H1 (cell line): ENCODE measurements around the gene SLC35B2. TPM values are rescaled to one million over a fixed set of nuclear protein-coding genes. Genes with fewer than 3 reads are reported as not detected.
A peak's percentile ranks its signal among the peaks of the same experiment; 100 is the strongest.

ENCODE experiments used
- ASH2L ChIP-seq: fragments of 200-600, 300-600 bp; sonication (generic); IDR thresholded peaks from one replicate; pipeline ENCODE4 v1.7.1; 2017; ENCODE audit warnings: low read length
- CHD2 ChIP-seq: IDR thresholded peaks from 2 replicates; pipeline ENCODE4 v1.6.1; 2012; ENCODE audit warnings: low read length, improper control_type of control experiment
- CREB1 ChIP-seq: IDR thresholded peaks from 2 replicates; pipeline ENCODE4 v1.6.1; 2012; ENCODE audit warnings: inconsistent platforms
- EGR1 ChIP-seq: IDR thresholded peaks from 2 replicates; pipeline ENCODE4 v1.6.1; 2011; ENCODE audit warnings: low read depth, low read length, borderline replicate concordance
- GTF2F1 ChIP-seq: IDR thresholded peaks from 2 replicates; pipeline ENCODE4 v1.6.1; 2012; ENCODE audit warnings: low read depth, low read length, improper control_type of control experiment, borderline replicate concordance
- HDAC6 ChIP-seq: IDR thresholded peaks from one replicate; pipeline ENCODE4 v1.7.1; 2012; ENCODE audit warnings: low read depth, mild to moderate bottlenecking, inconsistent platforms, low read length, moderate library complexity
- JUN ChIP-seq: IDR thresholded peaks from 2 replicates; pipeline ENCODE4 v1.6.1; 2011; ENCODE audit warnings: low read depth, mild to moderate bottlenecking, improper control_type of control experiment, low read length
- MAFK ChIP-seq: IDR thresholded peaks from 2 replicates; pipeline ENCODE4 v1.6.1; 2012; ENCODE audit warnings: low read depth, mild to moderate bottlenecking, improper control_type of control experiment, low read length
- PHF8 ChIP-seq: fragments of 200-600 bp; sonication (generic); conservative IDR thresholded peaks from 2 replicates; pipeline ENCODE4 v1.7.1; 2012; ENCODE audit warnings: low read depth, mild to moderate bottlenecking, inconsistent platforms, low read length, moderate library complexity
- POLR2AphosphoS5 ChIP-seq: IDR thresholded peaks from 2 replicates; pipeline ENCODE4 v1.6.1; 2011; ENCODE audit warnings: low read depth, low read length
- SAP30 ChIP-seq: fragments of 300-600 bp; sonication (generic); IDR thresholded peaks from 2 replicates; pipeline ENCODE4 v1.7.1; 2012; ENCODE audit warnings: low read length, moderate library complexity, mild to moderate bottlenecking, inconsistent platforms; ENCODE audit not compliant: insufficient read depth, insufficient replicate concordance
- SIN3A ChIP-seq, 2 experiments: IDR thresholded peaks in 1 of 2; conservative IDR thresholded peaks in 1 of 2; 2 replicates each; pipeline ENCODE4 v1.6.1; 2011 to 2012; ENCODE audit warnings: low read length in 2 of 2, improper control_type of control experiment in 1 of 2, low read depth in 1 of 2, mild to moderate bottlenecking in 1 of 2
- SIX5 ChIP-seq: IDR thresholded peaks from 2 replicates; pipeline ENCODE4 v1.6.1; 2011; ENCODE audit warnings: mild to moderate bottlenecking, low read depth, low read length
- SP4 ChIP-seq: IDR thresholded peaks from 2 replicates; pipeline ENCODE4 v1.6.1; 2012; ENCODE audit warnings: low read length, inconsistent platforms
- SUZ12 ChIP-seq: fragments of 200-600 bp; sonication (generic); IDR thresholded peaks from 2 replicates; pipeline ENCODE4 v1.6.1; 2012; ENCODE audit warnings: mild to moderate bottlenecking, inconsistent platforms, low read length, moderate library complexity, mixed read lengths
- TEAD4 ChIP-seq: IDR thresholded peaks from 2 replicates; pipeline ENCODE4 v1.6.1; 2012; ENCODE audit warnings: low read depth, low read length, inconsistent platforms, mixed read lengths
- polyA plus RNA-seq, 7 experiments: library from polyadenylated mRNA; depleted of rRNA in 3 of 7; stranded (reverse) in 5 of 7; unstranded in 2 of 7; fragments of >200 nt in 5 of 7; fragments of 200-250 nt in 2 of 7; gene quantifications; 1 replicate in 5 of 7; 2 replicates in 1 of 7; 4 replicates in 1 of 7; pipeline versions ENCODE4 v1.2.1 to v1.2.3, GENCODE V29; 2011 to 2013; ENCODE audit warnings: missing spikeins in 2 of 7, mixed read lengths in 2 of 7
- total RNA-seq: library from RNA; stranded (reverse); fragmentation: NEBNext Ultra II Directional; extraction: Animal tissue kit (Norgen Biotek cat#: 25700); gene quantifications from 2 replicates; pipeline ENCODE4 v1.2.1, GENCODE V29; 2021
- TF ChIP-seq, protein P1 (sequence below): IDR thresholded peaks from 2 replicates; pipeline ENCODE4 v1.6.1; 2012; ENCODE audit warnings: inconsistent platforms
- TF ChIP-seq, protein P2 (sequence below): IDR thresholded peaks from 2 replicates; pipeline ENCODE4 v1.6.1; 2011; ENCODE audit warnings: low read length, improper control_type of control experiment

SLC35B2 gene
- total and polyA plus RNA-seq, 2 of the 8 experiments (the other 6 are each of a cell fraction or from before 2014, with no cell fraction given), result 29.5 to 65.0 TPM

GRCh38 chr6:44216677-44217331 lies 40.5 kb downstream of the SLC35B2 start, which contains the start of gene MYMX (continued):
- TF ChIP-seq SAP30 (no peak), PHF8 (no peak), SIX5 (no peak), ASH2L (peak; percentile 30), CHD2 (no peak), SP4 (no peak), POLR2AphosphoS5 (no peak), EGR1 (no peak), SUZ12 (no peak), CREB1 (no peak), HDAC6 (no peak), TEAD4 (no peak), JUN (no peak), GTF2F1 (no peak), SIN3A (conservative IDR thresholded peaks at IDR 0.05 in 1 of 2, IDR thresholded peaks at IDR 0.05 in 1 of 2; ENCODE audit: low read depth in 1 of 2, low read length in 2 of 2) (no peak), MAFK (no peak)
- TF ChIP-seq, protein P1, sequence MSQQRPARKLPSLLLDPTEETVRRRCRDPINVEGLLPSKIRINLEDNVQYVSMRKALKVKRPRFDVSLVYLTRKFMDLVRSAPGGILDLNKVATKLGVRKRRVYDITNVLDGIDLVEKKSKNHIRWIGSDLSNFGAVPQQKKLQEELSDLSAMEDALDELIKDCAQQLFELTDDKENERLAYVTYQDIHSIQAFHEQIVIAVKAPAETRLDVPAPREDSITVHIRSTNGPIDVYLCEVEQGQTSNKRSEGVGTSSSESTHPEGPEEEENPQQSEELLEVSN, result no peak
- TF ChIP-seq, protein P2, sequence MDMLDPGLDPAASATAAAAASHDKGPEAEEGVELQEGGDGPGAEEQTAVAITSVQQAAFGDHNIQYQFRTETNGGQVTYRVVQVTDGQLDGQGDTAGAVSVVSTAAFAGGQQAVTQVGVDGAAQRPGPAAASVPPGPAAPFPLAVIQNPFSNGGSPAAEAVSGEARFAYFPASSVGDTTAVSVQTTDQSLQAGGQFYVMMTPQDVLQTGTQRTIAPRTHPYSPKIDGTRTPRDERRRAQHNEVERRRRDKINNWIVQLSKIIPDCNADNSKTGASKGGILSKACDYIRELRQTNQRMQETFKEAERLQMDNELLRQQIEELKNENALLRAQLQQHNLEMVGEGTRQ, result no peak
